ENCODE measurements around the gene SARDH. TPM values are rescaled to one million over a fixed set of nuclear protein-coding genes. Genes with fewer than 3 reads are reported as not detected.
"Not testable (repeated sequence)": the region's sequence is repeated elsewhere in the genome, so short reads cannot be mapped to it uniquely, and the experiment has no call there.

The SARDH gene
- total RNA-seq, 2 donors from 2014 or later = 0.62 to 1.8 TPM

- no peak for DNase-seq (ENCODE audit: low spot score)
- intact Hi-C loops (cut with DNase I) = loop anchor here in 1 of 2 donors (10.0 kb wide), 1 partner anchor 78 kb away; the partner anchor contains the start of gene FAM163B
Measured at GRCh38 chr9:133682818-133683585, 55.1 kb downstream of the SARDH start.

GRCh38 chr9:133681658-133682306 is 56.4 kb downstream of the SARDH start:
- peak; percentile 75 for DNase-seq (ENCODE audit: low spot score)
- intact Hi-C loops (cut with DNase I) = loop anchor here in 1 of 2 donors (10.0 kb wide), 1 partner anchor 77 kb away; the partner anchor contains the start of gene FAM163B

GRCh38 chr9:133680976-133681657 is 57.0 kb downstream of the SARDH start:
- intact Hi-C loops (cut with DNase I) = loop anchor here in 1 of 2 donors (10.0 kb wide), 1 partner anchor 76 kb away; the partner anchor contains the start of gene FAM163B
- peak; percentile 77 for DNase-seq (ENCODE audit: low spot score)

GRCh38 chr9:133680250-133680975 is 57.7 kb downstream of the SARDH start:
- DNase-seq (ENCODE audit: low spot score) = peak; percentile 24
- intact Hi-C loops (cut with DNase I) = loop anchor here in 1 of 2 donors (10.0 kb wide), 1 partner anchor 76 kb away; the partner anchor contains the start of gene FAM163B

GRCh38 chr9:133679466-133680061 is 58.6 kb downstream of the SARDH start:
- intact Hi-C loops (cut with DNase I) = loop anchor here in 1 of 2 donors (10.0 kb wide), 1 partner anchor 75 kb away; the partner anchor contains the start of gene FAM163B
- peak; percentile 74 for DNase-seq (ENCODE audit: low spot score)

- intact Hi-C loops (cut with DNase I) = no loop called here
- DNase-seq (ENCODE audit: low spot score) = peak; percentile 61
Measured at GRCh38 chr9:133679056-133679455, 59.1 kb downstream of the SARDH start.

GRCh38 chr9:133677126-133678010 is 60.8 kb downstream of the SARDH start:
- no peak for DNase-seq (ENCODE audit: low spot score)

GRCh38 chr9:133676450-133676849 is 61.7 kb downstream of the SARDH start:
- intact Hi-C loops (cut with DNase I) = no loop called here
- DNase-seq (ENCODE audit: low spot score) = no peak

More at GRCh38 chr9:133677126-133678010, 60.8 kb downstream of the SARDH start:
- intact Hi-C loops (cut with DNase I) = no loop called here

- DNase-seq (ENCODE audit: low spot score); intact Hi-C loops (cut with DNase I): not testable (repeated sequence)
Measured at GRCh38 chr9:133675796-133676195, 62.4 kb downstream of the SARDH start.

- DNase-seq (ENCODE audit: low spot score) = no peak
Measured at GRCh38 chr9:133674091-133674490, 64.1 kb downstream of the SARDH start.

GRCh38 chr9:133673258-133673655 is 64.9 kb downstream of the SARDH start:
- intact Hi-C loops (cut with DNase I) = no loop called here
- no peak for DNase-seq (ENCODE audit: low spot score)

More at GRCh38 chr9:133674091-133674490, 64.1 kb downstream of the SARDH start:
- intact Hi-C loops (cut with DNase I) = no loop called here

GRCh38 chr9:133672503-133673257 is 65.5 kb downstream of the SARDH start:
- DNase-seq (ENCODE audit: low spot score) = no peak
- intact Hi-C loops (cut with DNase I) = no loop called here

GRCh38 chr9:133671371-133671770 is 66.8 kb downstream of the SARDH start:
- intact Hi-C loops (cut with DNase I) = no loop called here
- DNase-seq (ENCODE audit: low spot score) = no peak

GRCh38 chr9:133670466-133670865 is 67.7 kb downstream of the SARDH start:
- intact Hi-C loops (cut with DNase I) = no loop called here
- no peak for DNase-seq (ENCODE audit: low spot score)

GRCh38 chr9:133669182-133669801 is 68.9 kb downstream of the SARDH start:
- intact Hi-C loops (cut with DNase I) = no loop called here
- DNase-seq (ENCODE audit: low spot score) = no peak

GRCh38 chr9:133667759-133668450 is 70.2 kb downstream of the SARDH start:
- intact Hi-C loops (cut with DNase I) = no loop called here
- no peak for DNase-seq (ENCODE audit: low spot score)

Measured in posterior vena cava (tissue), 2 donors.